UCSD-AML1 (cell line): Measurements from ENCODE around the gene VAV2.
"Not testable (repeated sequence)": the region's sequence is repeated elsewhere in the genome, so short reads cannot be mapped to it uniquely, and the experiment has no call there.

Source experiments
- DNase-seq: peaks from one replicate; lab custom pipeline; 2025; ENCODE audit not compliant: unreplicated experiment; lab: John Stamatoyannopoulos, UW

The VAV2 gene

DNA sequence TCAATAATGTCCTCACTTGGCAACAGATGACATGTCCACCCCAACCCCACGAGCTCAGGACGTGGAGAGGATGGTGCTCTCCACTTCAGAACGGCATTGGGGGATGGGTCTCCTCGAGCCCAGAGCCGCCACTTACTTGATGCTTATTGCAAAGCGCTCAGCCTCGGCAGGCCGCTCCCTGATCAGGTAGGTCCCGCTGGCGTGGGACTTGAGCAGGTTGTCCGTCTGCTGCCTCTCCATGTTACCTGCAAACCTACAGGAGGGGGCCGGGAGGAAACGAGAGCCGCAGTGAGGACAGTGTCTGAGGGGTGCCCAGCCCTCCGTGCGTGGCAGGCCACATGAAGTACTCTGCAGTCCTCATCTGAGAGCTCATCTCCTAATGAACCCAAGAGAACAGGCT is 217.3 kb downstream of the VAV2 start:
- DNase-seq, result no peak

DNA sequence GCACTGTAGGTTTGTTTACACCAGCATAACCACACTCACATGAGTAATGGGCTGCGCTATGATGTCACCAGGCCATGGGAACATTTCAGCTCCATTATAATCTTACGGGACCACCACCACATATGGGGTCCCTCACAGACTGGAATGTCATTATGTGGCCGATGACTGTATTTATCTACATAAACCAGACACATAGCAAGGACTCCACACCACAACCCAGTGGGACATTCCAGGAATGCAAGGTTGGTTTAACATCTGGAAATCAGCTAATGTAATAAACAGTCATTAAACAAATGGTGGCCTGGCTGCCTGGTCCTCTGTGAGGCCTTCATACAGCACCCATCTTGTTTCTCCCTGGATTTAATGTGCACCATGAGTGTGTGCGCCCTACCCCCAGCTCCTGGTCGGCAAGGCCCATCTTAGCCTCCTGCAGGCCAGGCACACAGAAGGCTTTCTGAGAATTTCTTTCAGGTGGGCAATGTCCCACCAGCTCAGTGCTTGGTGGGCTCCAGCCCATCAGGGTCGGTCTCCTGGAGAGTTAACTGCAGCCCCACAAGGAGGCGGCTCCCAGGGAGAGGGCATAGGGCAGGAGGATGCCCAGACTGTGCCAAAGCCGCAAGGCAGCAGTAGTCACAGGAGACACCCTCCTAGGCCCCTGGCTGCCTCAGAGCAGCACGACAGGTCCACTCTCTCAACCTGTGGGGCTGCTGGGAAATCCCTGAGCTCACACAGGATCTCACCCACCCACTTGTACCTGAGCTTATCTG is 218.1 kb downstream of the VAV2 start:
- no peak for DNase-seq

DNA sequence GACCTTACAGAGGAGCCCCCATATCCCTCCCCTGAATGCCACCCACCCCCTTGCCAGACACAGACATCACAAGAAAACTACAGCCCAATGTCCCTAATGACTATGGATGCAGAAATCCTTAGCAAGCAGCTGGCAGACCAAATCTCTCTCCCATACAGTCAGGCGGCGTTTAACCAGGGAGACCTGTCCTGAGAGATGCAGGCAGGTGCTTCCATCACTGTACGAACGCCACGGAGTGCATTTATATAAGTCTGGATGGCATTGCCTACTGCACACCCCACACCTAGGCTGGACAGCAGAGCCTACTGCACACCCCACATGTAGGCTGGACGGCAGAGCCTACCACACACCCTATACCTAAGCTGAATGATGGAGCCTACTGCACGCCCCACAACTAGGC is 219.5 kb downstream of the VAV2 start:
- DNase-seq, result no peak

DNA sequence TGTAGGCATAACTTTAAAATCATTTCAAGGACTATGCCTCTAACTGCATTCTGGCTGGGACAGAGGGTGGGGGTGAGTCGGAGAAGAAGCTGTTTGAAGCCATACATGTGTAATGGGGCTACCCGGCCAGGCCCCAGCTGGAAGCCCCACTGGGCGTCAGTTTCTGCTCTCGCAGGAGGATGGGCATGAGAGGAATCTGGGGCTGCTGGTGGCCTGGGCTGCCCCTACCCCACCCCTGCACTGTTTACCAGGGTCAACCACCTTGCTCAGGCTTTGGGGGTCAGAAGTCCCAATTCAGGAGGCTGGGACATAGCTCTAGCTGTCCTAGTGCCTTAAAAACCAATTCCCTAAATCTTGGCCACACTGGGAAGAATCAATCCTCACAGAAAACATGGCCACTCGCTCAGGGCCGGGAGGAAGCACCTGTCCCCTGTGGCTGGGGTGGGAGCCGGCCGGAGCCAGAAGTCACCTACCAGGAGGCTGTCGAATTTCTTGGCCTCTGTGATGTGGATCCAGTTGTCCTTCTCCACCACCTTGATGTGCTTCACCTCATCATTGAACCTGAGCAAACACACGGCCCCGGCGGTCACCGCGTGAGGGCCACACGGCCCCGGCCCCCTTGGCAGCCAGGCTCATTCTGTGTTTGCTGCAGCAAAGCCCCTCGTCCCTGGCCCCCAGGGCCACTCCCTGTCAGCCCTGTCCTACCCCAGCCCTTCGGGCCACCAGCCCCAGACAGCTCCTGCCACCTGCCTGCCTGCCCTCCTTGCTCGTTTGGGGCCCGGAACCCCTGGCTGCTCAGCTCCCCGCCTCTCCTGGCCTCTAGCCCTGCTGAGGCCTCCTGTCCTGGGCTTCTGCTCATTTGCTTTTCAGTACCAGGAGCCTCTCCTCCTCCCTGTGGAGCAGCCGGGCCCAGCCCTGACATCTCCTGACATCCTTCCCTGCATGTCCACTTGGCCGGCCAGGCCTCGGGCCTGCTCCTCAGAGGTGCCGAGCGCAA is 220.3 kb downstream of the VAV2 start:
- DNase-seq, result no peak

DNA sequence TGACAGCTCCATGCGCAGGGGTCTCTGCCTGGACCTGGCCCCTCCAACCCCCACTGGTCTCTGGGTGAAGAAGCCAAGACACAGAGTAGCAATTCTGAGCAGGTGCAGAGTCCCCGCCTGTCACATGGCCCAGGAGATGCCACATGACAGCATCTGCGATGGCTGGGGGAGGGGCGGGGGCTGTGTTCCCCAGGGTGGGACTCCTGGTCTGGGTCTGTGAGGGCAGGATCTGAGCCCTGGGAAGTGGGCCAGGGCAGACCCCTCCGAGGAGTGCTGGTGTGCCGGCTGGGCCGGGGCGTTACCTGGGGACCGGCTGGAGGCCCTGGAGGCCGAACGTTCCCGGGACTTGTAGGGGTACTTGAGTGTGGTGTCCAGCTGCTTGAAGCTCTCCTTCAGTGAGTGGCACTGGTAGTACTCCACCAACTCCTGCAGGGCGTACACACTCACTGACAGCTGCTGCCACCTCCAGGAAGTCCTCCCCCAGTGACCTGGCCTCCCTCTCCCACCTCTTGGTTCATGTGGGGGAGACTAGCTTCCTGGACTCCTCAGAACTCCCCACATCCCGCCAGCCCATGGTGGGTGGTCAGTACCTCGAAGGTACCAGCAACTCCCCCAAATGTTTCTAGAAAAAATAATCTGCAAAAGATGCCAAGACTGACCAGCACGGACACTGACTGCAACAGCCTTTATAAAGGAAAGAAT is 221.9 kb downstream of the VAV2 start:
- DNase-seq, result no peak

DNA sequence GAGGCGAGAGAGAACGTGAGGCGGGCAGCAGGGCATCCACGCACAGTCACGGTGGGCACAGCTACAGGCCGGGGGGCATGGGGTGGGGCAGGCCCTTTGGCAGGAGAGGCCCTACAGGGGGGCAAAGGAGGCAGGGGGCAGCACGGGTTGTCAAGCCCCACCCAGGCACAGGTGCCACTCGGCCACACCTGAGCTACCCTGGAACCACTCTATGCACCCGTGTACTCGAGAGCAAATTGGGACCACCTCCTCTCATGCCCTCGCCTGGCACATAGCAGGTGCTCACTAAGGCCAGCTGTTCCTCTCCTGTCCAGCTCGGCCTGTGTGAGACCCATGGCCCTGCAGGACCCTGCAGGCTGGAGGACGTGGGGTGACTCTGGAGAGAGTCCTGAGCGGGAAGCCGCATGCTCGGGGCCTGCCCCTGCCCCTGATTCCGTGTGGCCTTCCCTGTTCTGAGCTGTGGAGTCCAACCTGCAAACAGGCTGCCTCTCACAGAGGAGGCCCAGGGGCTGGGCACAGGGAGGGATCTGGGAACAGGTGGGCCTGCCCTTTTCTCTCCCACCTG is 222.5 kb downstream of the VAV2 start:
- DNase-seq, result no peak

DNA sequence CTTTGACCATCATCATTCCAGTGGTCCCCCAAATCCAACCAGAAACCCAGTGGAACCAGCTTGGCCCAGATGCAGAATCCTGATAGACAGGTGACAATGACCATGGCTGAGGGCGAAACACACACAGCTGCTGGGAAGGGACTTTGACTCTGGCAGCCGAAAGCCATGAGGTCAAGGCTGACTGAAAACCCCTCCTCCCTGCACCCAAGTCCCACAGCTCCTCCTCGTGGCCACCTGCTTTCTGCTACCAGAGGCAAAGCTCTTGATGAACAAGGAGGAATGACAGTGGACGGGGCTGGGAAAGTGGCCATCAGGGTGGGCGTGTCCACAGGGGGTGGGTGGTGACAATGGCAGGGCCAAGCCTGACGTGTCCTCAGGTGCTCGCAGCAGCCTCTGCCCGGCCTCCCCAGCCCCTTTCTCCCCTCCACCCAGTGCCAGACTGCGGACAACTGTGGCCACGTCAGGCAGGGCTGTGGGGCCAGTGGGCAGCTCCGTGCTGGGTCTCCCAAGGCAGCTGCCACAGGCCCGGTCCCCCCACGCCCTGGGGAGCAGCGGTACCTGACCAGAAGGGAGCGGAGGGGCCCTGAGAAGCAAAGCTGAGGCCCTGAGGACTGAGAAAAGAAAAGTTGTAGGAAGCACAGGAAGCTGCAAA is 223.1 kb downstream of the VAV2 start:
- DNase-seq, result peak; percentile 43

DNA sequence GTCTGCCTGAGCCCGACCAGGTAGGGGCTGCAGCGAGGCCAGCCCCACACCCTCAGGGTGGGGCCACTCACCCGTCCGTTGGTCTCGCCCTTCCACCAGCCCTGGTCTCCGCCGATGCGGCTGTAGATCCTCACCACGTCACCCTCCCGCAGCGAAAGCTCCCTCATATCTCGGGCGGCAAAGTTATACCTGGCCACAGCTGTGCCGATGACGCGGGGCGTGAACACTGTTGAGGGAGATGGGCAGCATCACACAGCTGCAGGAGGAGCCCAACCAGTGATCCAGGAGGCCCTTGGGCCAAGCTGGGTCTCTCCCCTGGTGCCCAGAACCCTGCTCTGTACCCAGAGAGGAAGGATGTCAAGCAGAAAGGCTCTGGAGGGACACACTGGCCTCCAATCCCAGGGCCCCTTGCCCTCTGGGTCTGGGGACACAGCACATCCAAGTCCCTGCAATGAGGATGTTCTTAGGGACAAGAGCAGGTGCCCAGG is 223.7 kb downstream of the VAV2 start:
- no peak for DNase-seq

DNA sequence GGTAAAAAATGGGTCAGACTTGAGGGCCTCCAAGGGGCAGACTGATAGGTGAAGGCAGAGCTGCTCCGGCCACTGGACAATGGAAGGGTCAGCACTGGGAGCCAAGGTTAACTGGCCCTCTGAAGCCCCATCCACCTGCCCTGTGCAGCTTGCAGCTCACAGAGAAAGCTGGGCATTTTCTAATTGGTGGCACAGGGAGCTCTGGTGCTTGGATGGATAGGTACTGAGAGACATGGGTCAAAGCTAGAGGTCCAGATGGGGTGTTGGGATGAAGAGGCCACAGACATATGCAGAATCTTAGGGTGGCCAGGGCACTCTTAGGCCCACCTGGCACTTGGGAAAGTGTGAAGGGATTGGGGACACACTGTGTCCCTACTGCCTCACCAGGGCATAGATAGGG is 224.5 kb downstream of the VAV2 start:
- no peak for DNase-seq

DNA sequence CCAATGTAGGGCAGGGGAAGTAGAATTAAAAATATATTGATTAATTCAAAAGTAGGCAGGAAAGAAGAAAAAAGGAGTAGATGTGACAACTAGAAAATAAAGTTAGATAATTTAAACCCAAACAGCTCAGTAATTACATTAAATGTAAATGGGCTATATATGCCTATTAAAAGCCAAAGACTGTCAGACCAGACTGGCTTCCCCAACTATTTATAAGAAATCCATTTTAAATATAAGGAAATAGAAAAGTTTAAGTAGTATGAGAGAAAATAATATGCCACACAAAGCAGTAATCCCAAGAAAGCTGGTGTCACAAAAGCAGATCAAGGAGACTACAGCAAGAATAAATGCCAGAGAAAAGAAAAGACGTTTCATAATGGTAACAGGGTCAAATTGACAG is 225.1 kb downstream of the VAV2 start:
- DNase-seq, result no peak

DNA sequence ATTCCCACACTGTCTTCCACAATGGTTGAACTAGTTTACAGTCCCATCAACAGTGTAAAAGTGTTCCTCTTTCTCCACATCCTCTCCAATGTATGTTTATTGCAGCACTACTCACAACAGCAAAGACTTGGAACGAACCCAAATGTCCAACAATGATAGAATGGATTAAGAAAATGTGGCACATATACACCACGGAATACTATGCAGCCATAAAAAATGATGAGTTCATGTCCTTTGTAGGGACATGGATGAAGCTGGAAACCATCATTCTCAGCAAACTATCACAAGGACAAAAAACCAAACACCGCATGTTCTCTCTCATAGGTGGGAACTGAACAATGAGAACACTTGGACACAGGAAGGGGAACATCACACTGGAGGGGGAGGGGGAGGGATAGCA is 225.9 kb downstream of the VAV2 start:
- DNase-seq, result not testable (repeated sequence)

DNA sequence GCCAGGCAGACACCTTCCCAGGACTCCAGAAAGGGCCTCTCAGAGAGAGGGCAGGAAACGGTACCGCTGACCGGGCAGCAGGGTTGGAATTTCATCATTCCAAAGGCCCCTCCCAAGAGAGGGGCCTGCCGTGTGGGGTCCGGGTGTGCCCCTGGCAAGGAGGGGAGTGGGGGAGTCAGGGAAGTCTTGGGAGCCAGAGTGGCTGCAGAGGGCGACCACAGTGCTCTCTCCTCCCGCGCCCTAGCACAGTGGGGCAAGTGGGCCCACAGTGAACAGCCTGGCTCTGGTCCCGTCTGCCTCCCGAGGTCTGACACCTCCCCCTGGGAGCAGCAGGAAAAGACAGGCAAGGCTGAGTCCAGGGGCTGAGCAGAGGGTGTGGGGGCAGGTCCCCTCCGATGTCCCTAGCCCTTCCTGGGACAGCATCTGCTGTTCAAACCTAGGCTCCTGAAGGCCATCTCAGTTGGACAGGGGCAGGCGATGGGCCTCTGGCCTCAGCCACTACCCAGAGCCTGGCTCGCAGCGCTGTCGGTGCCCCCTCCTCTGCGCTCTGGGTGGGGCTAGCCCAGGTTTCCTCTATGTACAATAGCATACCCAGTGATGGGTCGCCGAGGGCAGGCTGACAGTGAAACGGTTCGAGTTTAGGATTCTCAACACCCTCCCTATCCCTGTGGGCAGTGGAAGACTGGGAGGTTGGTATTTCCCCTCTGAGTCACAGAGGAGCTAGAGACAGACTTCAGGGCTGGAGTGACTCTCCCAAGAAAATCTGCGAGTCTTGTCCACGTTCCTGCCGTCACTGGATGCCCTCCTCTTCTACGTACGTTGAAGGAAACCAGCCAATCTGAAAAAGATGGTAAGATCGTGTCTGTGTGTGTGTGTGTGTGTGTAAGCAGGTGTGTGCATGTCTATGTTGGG is 228.6 kb downstream of the VAV2 start:
- DNase-seq, result no peak

DNA sequence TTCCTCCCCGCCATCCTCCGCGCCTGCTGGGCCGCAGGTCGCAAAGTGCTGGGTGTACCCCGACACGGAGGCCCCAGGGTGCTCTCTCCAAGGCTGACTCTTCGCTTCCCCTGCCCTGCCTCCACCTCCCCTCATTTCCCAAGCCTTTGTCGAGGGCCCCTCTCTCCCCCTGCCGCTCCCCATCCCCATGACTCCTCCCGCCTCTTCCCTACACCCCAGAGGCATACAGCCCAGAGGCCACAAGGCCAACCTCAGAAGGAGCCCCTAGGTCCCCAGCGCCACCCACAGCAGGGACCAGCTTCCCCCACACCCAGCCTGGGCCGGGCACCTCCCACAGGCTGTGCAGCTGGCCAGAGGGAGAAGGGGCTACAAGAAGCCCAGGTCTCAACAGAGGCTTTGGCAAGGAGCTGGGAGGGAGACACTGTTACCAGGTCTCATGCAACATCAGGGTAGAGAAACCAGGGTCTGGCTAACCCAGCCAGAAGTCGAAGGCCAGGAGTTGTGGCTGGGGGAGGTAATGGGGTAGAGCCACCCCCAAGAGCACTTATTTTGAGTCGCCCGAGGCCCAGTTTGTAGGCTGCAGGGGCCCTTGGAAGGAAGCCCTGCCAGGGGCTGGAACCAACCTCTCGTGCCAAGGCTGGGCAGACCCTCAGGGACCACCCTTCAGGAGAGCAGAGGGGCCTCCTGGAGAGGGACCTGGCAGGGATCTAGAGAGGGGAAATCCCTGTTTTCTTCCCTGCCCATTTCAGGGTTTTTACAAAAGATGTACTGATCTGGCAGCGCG is 229.4 kb downstream of the VAV2 start:
- DNase-seq, result no peak

DNA sequence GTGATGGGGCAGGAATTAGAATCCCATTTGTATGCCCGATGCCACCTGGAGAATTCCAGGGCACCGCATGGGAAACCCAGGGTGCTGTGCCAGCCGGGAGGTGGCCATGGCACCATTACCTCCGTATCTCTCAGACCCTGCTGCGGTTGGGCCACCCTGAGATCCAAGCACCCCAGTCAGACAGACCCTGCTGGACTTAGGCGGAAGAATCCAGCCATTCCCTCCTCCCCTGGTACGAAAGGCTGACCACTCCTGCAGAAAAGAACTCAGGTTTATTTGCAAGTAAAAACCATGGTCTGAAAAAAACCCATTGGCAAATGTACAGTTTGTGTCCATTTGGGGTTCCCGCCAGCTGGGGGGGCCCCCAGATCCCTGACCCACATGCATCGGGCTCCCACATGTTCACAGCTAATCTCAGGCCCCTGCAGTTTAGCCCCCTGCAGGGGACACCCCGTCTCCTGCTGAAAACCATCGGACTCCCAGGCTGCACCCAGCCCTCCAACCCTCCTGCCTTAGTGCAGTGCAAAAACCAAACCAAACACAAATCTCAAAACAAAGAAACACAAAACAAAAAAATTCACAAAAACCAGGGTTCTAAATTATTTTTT is 230.4 kb downstream of the VAV2 start:
- no peak for DNase-seq

DNA sequence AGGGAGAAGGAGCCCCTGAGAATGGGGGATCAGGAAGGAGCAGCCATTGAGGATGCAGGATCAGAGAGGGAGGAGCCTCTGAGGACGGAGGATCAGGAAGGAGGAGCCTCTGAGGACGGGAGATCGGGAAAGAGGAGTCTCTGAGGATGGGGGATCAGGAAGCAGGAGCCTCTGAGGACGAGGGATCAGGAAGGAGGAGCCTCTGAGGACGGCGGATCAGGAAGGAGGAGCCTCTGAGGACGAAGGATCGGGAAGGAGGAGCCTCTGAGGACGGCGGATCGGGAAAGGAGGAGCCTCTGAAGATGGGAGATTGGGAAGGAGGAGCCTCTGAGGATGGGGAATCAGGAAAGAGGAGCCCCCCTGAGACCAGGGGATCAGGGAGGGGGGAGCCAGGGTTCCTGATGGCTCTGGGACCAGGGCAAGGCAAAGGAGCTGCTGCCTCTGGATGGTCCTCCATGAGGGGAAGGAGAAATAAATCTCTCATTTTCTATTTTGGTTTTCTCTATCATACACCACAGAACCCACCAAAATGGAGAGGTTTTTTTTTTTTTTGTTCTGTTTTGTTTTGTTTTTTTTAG is 231.3 kb downstream of the VAV2 start:
- no peak for DNase-seq

DNA sequence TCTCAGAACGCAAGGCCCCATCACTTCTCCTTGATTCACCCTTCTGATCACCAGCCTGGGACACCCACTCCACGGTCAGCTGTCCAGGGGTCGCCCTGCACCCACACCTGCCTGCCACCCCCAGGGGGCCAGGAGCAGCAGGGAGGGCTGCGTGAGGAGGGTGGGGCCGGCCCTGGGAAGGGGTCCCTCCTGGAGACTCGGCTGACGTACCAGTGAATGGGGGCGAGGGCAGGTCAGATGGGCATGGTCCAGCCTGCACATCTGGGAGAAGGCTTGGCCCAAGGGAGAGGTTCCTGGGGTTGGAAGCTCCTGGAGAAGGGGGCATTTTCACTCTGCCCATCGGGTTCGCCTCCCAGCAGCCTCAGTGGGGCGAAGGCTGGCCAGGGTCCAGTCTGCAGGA is 232.2 kb downstream of the VAV2 start:
- no peak for DNase-seq

DNA sequence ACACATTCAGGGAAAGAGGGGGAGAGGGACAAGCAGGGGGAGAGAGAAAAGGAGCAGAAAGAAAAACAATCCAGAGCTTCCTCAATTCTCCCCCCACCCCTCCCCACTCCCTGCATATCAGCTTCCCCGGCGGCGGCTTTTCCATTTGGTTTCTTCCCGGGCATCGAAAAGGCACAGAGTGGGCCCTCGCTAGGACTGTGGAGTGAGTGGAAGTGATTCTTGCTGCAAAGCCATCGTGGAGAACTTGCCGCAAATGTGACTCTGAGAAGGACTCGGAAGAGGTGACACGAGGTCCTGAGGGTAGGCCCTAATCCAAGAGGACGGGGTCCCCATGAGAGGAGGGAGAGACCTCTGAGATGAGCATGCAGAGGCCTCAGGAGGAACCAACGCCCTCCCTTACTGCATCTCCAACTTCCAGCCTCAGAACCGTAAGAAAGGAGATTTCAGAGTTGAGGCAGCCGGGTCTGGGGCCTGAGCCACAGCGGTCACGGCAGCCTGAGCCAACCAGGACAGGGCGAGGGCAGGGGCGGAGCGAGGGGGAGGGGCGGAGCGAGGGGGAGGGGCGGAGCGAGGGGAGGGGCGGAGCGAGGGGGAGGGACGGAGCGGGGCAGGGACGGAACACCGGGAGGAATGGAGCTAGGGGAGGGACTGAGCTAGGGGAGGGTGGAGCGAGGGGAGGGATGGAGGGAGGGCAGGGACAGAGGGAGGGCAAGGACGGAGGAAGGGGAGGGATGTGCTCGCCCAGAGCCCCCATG is 232.8 kb downstream of the VAV2 start:
- DNase-seq, result no peak
